Muscle layer of duodenum (tissue), 2 donors: ENCODE results near the gene CCDC88A.

Source experiments
- H3K27ac ChIP-seq: one replicate; pipeline ENCODE4 v1.7.0; 2013; ENCODE audit warnings: mild to moderate bottlenecking, low read length
- H3K27me3 ChIP-seq: one replicate; pipeline ENCODE4 v1.7.0; 2013; ENCODE audit warnings: low read depth, mild to moderate bottlenecking, control low read depth, low read length
- H3K36me3 ChIP-seq, 2 donors: one replicate each; pipeline ENCODE4 v1.7.0; 2013; ENCODE audit warnings: low read length in 2 of 2, control low read depth in 1 of 2, mild to moderate bottlenecking in 1 of 2; ENCODE audit not compliant: insufficient read depth in 2 of 2, control insufficient read depth in 1 of 2
- H3K4me1 ChIP-seq, 2 donors: one replicate each; pipeline ENCODE4 v1.7.0; 2013; ENCODE audit warnings: low read length in 2 of 2, mild to moderate bottlenecking in 2 of 2, control low read depth in 1 of 2, moderate library complexity in 1 of 2; ENCODE audit not compliant: insufficient read depth in 2 of 2, control insufficient read depth in 1 of 2
- H3K4me3 ChIP-seq, 2 donors: one replicate each; pipeline ENCODE4 v1.7.0; 2013; ENCODE audit warnings: low read length in 2 of 2, low read depth in 1 of 2, mild to moderate bottlenecking in 1 of 2
- H3K9me3 ChIP-seq, 2 donors: one replicate each; pipeline ENCODE4 v1.7.0; 2013; ENCODE audit warnings: low read length in 2 of 2, control low read depth in 1 of 2, mild to moderate bottlenecking in 1 of 2; ENCODE audit not compliant: control insufficient read depth in 1 of 2
- donor health status: healthy.

CCDC88A gene

DNA sequence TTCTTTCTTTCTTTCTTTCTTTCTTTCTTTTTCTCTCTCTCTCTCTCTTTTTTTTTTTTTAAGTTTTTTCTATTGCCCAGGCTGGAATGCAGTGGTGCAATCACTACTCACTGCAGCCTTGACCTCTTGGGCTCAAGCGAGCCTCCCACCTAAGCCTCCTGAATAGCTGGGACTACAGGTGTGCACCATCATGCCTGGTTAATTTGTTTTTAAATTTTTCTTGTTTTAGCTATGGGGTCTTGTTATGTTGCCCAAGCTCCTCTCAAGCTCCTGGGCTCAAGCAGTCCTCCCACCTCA is 19.4 kb upstream of the CCDC88A start:
- no peaks in the 10 kb centered on the region for H3K9me3 ChIP-seq
- H3K4me1 ChIP-seq: no peaks in the 10 kb centered on the region
- H3K36me3 ChIP-seq: no peaks in the 10 kb centered on the region
- no peak overlapping the region for H3K4me3 ChIP-seq
- H3K27me3 ChIP-seq: no peaks in the 10 kb centered on the region
- no peak overlapping the region for H3K27ac ChIP-seq

DNA sequence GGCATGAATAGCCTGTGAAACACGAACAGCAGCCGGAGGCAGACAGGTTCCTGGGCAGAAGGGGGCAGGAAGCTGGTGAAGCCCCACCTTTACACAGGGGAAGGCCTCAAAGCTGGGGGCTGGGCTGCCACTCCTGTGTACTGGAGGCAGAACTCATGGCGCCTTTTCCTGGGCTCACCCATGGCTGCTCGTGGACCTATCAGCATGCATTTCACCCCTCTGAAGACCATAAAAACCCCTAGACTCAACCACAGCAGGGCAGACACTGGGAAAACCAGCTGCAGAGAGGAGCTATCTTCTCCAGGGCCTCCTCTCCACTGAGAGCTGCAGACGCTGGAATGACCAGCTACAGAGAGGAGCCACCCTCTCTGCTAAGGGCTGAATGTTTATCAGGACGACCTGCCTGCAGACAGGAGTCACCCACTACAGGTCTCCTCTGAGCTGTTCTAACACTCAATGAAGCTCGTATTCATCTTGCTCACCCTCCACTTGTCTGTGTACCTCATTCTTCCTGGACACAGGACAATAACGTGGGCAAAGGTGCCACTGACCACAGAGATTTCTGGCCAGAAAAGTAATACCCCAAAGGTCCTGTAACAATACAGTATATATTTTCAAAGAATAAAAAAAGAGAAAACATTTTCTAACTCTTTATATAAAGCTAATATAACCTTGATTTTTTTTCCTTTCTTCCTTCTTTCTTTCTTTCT is 18.9 kb upstream of the CCDC88A start:
- no peak overlapping the region for H3K27ac ChIP-seq
- H3K27me3 ChIP-seq: no peaks in the 10 kb centered on the region
- no peaks in the 10 kb centered on the region for H3K9me3 ChIP-seq

DNA sequence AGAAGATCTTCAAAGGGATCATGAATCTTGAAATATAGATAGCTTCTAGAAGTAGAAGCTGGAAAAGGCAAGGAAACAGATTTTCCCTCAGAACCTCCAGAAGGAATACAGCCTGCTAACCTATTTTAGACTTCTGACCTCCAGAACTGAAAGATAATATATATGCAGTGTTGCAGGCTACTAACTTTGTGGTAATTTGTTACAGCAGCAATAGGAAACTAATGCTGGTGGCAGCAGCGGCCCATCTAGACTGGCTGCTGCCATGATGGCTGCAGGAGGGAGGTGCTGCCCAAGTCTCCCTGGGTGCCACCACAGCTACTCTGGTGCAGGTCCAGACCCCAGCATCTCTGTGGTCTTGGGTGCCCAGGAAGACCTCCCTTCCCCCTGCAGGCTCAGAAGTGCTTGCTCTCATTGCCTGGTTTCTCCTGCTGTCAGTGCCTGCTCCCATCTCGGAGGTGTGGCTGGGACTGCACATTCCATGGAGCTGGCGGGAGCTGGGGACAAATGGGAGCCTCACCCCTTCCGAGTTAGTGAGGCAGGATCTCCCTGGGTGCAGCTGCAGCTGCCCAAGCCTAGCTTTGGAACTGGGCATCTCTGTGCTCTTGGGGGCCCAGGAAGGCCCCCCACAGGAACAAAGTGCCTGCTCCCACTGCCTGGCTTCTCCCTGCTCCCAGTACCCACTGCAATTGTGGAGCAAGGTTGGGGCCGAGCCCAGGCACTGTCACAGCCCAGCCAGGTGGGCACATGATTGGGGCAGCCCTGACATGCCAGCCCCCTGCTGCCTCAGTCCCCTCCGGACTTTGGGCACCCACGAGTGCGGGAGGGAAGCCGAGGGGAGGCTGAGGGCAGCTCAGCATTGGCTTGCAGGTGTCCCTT is 18.1 kb upstream of the CCDC88A start:
- no peaks in the 10 kb centered on the region for H3K9me3 ChIP-seq
- no peaks in the 10 kb centered on the region for H3K27me3 ChIP-seq
- H3K27ac ChIP-seq: no peak overlapping the region
- no peaks in the 10 kb centered on the region for H3K36me3 ChIP-seq
- H3K4me3 ChIP-seq: no peak overlapping the region
- no peaks in the 10 kb centered on the region for H3K4me1 ChIP-seq

More for the DNA sequence above, 18.9 kb upstream of the CCDC88A start:
- H3K36me3 ChIP-seq: no peaks in the 10 kb centered on the region
- H3K4me3 ChIP-seq: no peak overlapping the region
- H3K4me1 ChIP-seq: no peaks in the 10 kb centered on the region

DNA sequence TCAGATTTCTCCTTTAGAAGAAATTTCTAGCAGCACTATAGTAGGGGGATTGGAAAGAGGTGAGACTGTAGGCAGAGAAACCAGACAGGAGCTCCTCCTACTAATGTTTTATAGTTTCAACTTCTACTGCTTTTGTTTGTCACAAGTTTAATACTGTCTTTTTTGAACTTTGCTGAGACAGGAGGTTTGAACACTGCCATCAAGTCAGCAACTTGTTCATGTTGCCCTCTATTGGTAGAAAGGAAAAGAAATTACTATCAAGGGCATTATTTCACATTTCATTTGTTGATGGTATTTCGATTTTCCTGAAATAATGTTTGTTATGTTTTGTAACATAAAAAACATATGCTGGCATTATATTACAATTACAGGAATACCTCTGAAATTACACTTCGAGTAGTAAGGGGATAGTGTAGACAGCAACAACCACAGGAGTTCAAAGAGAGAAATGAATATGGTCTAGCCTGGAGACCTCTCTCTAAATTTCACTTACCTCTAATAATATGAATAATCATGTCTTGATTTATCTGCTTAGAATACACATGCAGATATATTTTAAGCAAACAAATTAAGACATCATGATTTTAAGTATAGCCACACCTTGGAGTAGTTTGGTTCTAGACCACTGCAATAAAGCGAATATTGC is 12.4 kb upstream of the CCDC88A start:
- H3K9me3 ChIP-seq: no peaks in the 10 kb centered on the region
- no peaks in the 10 kb centered on the region for H3K27me3 ChIP-seq
- H3K36me3 ChIP-seq: no peaks in the 10 kb centered on the region
- H3K4me1 ChIP-seq: no peaks in the 10 kb centered on the region
- H3K4me3 ChIP-seq: no peak overlapping the region
- H3K27ac ChIP-seq: no peak overlapping the region

DNA sequence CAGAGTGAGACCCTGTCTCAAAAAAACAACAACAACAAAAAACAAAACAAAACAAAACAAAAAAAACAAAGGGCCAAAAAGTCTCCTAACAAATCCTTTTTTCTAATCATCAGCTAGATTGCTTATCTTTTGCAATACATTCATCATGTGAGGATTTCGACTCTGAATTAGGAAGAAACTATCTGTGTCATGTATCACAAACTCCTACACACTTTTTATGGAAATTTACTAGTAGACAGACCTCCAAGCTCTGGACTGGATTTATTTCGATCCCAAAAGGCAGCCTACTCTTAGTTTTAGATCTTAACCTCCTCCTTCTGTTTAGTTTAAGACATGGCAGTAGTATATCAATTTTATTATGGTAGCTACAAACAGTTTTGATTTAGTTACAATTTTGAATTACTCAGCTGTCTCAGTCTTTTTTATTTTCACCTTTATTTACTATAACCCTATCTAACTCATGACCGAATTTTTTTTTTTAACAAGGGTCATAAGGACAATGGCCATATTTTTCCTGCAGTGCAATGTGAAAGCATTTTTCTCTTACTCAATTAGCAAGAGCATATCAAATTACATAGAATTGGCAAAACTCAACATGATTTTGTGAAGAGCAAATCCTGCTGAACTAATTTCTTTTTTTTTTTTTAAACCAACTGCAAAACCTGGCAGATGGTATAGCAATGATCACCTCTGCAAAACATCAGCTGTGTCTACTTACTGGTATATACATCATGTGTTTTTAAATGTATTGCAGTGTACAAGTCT is 10.7 kb upstream of the CCDC88A start:
- Histone ChIP-seq H3K27ac (no peak overlapping the region), H3K36me3 (no peaks in the 10 kb centered on the region), H3K4me3 (no peak overlapping the region), H3K27me3 (no peaks in the 10 kb centered on the region), H3K9me3 (no peaks in the 10 kb centered on the region), H3K4me1 (no peaks in the 10 kb centered on the region)

DNA sequence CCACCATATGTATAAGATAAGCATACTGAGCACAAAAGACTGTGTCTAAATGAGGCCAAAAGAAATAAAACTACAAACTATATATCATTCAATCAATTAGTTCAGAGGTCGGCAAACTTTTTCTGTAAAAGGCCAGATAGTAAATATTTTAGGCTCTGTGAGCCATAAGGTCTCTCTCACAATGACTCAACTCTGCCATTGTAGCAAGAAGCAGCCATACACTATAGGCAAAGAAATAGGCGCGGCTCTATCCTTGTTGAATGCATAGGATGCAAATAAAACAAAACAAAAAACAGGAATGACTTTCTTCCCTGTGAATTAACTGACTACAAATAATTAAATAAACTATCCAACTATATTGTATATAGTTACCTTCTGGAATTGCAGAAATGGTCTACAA is 8.6 kb upstream of the CCDC88A start:
- Histone ChIP-seq H3K27ac (no peak overlapping the region), H3K27me3 (no peaks in the 10 kb centered on the region), H3K9me3 (no peaks in the 10 kb centered on the region), H3K36me3 (no peaks in the 10 kb centered on the region), H3K4me1 (no peaks in the 10 kb centered on the region), H3K4me3 (no peak overlapping the region)

DNA sequence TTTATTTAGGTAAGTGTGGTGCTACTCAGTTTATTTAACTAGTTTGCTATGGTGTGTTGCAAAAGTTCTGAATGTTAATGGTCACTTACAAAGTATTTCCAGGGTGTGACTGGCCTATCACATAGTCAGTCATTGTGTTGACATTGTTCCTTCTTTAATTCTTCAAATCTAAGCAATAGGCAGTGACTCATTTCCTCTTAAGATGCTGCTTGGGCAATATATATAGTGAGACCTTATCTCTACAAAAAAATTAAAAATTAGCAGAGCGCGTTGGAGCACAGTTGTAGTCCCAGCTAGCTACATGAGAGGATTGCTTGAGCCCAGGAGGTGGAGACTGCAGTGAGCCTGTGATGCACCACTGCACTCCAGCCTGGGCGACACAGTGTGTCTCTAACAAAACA is 5.8 kb upstream of the CCDC88A start:
- no peaks in the 10 kb centered on the region for H3K9me3 ChIP-seq
- no peak overlapping the region for H3K4me3 ChIP-seq
- H3K27ac ChIP-seq: no peak overlapping the region
- H3K4me1 ChIP-seq: peaks cover 0 to 4% of the 10 kb centered on the region in 2 donors
- no peaks in the 10 kb centered on the region for H3K27me3 ChIP-seq
- H3K36me3 ChIP-seq: no peaks in the 10 kb centered on the region

DNA sequence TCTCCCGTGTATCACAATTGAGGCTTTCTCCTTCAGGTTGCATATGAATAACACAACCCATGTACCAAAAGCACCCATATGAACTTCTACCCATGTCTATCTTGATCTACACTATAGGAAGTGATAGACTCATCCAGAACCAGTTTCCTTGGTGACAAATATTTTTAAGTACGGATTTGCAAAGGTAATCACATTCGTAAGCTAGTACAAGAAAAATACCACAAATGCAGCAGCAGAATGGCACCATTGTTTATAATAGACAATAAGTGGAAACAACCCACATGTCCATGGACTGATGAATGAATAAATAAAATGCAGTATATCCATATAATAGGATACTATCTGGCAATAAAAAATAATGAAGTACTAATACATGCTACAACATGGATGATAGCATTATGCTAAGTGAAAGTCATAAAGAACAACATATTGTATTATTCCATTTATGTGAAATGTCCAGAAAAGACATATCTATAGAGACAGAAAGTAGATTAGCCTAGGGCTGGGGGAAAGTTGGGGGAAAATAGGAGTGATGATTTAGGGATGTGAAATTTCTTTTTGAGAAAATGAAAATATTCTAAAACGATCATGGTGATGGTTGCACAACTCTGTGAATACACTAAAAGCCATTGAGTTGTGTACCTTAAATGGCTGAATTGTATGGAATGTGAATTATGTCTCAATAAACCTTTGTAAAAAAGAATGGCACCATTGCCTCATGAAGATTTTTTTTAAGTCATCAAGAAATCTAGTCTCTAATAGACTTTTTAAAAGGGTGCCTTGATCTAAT is 3.4 kb upstream of the CCDC88A start:
- H3K27me3 ChIP-seq: no peaks in the 10 kb centered on the region
- no peak overlapping the region for H3K27ac ChIP-seq
- no peaks in the 10 kb centered on the region for H3K36me3 ChIP-seq
- H3K4me3 ChIP-seq: no peak overlapping the region
- H3K9me3 ChIP-seq: no peaks in the 10 kb centered on the region
- peaks cover 4% of the 10 kb centered on the region in 2 donors for H3K4me1 ChIP-seq

DNA sequence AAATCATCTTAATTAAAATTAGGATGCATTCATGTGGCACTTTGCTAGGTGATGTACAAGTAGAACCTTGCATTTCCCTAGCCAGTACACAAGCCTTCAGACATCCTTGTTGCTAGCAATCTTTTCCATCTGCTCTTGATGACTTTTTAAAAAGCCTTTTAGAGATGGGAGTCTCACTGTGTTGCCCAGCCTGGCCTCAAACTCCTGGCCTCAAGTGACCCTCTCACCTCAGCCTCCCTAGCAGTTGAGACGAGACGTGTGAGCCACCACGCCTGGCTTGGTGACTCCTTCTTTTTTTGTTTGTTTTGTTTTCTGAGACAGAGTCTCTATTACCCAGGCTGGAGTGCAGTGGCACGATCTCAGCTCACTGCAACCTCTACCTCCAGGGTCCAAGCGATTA is 1.7 kb upstream of the CCDC88A start:
- Histone ChIP-seq H3K9me3 (no peaks in the 10 kb centered on the region), H3K27me3 (no peaks in the 10 kb centered on the region), H3K27ac (no peak overlapping the region), H3K4me3 (no peak overlapping the region), H3K4me1 (peaks cover 4 to 8% of the 10 kb centered on the region in 2 donors), H3K36me3 (no peaks in the 10 kb centered on the region)

DNA sequence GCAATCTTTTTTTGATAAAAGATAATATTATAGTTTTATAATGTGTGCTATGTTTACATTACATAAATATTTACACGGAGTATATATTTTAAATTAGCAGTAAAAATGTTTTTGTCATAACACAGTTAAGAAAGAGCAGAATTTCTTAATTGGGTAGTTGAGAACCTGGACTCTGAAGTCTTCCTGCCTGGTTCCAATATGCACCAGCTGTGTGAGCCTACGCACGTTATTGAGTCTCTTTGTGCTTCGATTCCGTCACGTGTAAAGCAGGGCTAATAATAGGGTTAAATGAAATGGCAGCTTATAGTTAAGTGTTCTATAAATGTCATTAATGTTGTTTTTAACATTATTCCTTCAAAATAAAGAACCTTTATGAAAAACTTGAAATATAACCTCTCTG is 1.2 kb upstream of the CCDC88A start:
- H3K4me3 ChIP-seq: peak overlapping the region in 1 of 2 donors; percentile 96
- no peaks in the 10 kb centered on the region for H3K36me3 ChIP-seq
- H3K27ac ChIP-seq: no peak overlapping the region
- no peaks in the 10 kb centered on the region for H3K27me3 ChIP-seq
- peaks cover 4 to 8% of the 10 kb centered on the region in 2 donors for H3K4me1 ChIP-seq
- H3K9me3 ChIP-seq: no peaks in the 10 kb centered on the region
